ENCODE results near the gene CA9.

- TF ChIP-seq POLR2AphosphoS5 (IDR thresholded peaks at IDR 0.05; ENCODE audit: insufficient read depth, low read depth, low read length): no peak
- TF ChIP-seq, protein P1, sequence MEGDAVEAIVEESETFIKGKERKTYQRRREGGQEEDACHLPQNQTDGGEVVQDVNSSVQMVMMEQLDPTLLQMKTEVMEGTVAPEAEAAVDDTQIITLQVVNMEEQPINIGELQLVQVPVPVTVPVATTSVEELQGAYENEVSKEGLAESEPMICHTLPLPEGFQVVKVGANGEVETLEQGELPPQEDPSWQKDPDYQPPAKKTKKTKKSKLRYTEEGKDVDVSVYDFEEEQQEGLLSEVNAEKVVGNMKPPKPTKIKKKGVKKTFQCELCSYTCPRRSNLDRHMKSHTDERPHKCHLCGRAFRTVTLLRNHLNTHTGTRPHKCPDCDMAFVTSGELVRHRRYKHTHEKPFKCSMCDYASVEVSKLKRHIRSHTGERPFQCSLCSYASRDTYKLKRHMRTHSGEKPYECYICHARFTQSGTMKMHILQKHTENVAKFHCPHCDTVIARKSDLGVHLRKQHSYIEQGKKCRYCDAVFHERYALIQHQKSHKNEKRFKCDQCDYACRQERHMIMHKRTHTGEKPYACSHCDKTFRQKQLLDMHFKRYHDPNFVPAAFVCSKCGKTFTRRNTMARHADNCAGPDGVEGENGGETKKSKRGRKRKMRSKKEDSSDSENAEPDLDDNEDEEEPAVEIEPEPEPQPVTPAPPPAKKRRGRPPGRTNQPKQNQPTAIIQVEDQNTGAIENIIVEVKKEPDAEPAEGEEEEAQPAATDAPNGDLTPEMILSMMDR (IDR thresholded peaks at IDR 0.05; ENCODE audit: extremely low read depth in 1 of 2, insufficient read depth in 1 of 2, low read depth in 1 of 2, low read length in 2 of 2): no peak
- TF ChIP-seq EZH2 (IDR thresholded peaks at IDR 0.05; ENCODE audit: borderline replicate concordance, low read depth, low read length, severe bottlenecking): no peak
- no peak for TF ChIP-seq POLR2A (IDR thresholded peaks at IDR 0.05; ENCODE audit: low read depth, low read length)
- TF ChIP-seq JUN (IDR thresholded peaks at IDR 0.05; ENCODE audit: borderline replicate concordance, insufficient read depth, insufficient read length, low read depth): no peak
Observed at GRCh38 chr9:35710818-35711500, 37.2 kb downstream of the CA9 start.
